ENCODE data around the gene ST3GAL6.

ST3GAL6 gene

GRCh38 chr3:98763076-98763475 lies at the start of gene ST3GAL6:
Gene ST3GAL6 (plus strand): TSS chr3:98763340. CDS start chr3:98768441, 5,101 bp downstream.
- no peak for DNase-seq

- no peak for DNase-seq
Measured at GRCh38 chr3:98713984-98714383, 49.2 kb upstream of the ST3GAL6 start.

- DNase-seq = no peak
Measured at GRCh38 chr3:98717584-98717983, 45.6 kb upstream of the ST3GAL6 start.

- no peak for DNase-seq
Measured at GRCh38 chr3:98718730-98719129, 44.4 kb upstream of the ST3GAL6 start.

GRCh38 chr3:98721776-98722175 lies 41.4 kb upstream of the ST3GAL6 start:
- no peak for DNase-seq

- DNase-seq = no peak
Measured at GRCh38 chr3:98722389-98722788, 40.8 kb upstream of the ST3GAL6 start.

- DNase-seq = no peak
Measured at GRCh38 chr3:98725352-98725751, 37.8 kb upstream of the ST3GAL6 start.

GRCh38 chr3:98726084-98726483 lies 37.1 kb upstream of the ST3GAL6 start:
- DNase-seq = no peak

- DNase-seq = no peak
Measured at GRCh38 chr3:98727638-98728037, 35.5 kb upstream of the ST3GAL6 start.

- no peak for DNase-seq
Measured at GRCh38 chr3:98728672-98729071, 34.5 kb upstream of the ST3GAL6 start.

- DNase-seq = no peak
Measured at GRCh38 chr3:98730338-98730737, 32.8 kb upstream of the ST3GAL6 start.

- DNase-seq = no peak
Measured at GRCh38 chr3:98730886-98731537, 32.1 kb upstream of the ST3GAL6 start.

- DNase-seq = no peak
Measured at GRCh38 chr3:98731720-98732285, 31.3 kb upstream of the ST3GAL6 start.

- no peak for DNase-seq
Measured at GRCh38 chr3:98732286-98733052, 30.7 kb upstream of the ST3GAL6 start.

- DNase-seq = no peak
Measured at GRCh38 chr3:98733053-98733811, 29.9 kb upstream of the ST3GAL6 start.

- DNase-seq = no peak
Measured at GRCh38 chr3:98733812-98734281, 29.3 kb upstream of the ST3GAL6 start.

- DNase-seq = no peak
Measured at GRCh38 chr3:98734306-98734705, 28.8 kb upstream of the ST3GAL6 start.

- no peak for DNase-seq
Measured at GRCh38 chr3:98734735-98735134, 28.4 kb upstream of the ST3GAL6 start.

- no peak for DNase-seq
Measured at GRCh38 chr3:98735296-98735695, 27.8 kb upstream of the ST3GAL6 start.

- DNase-seq = no peak
Measured at GRCh38 chr3:98735761-98736269, 27.3 kb upstream of the ST3GAL6 start.

- DNase-seq = no peak
Measured at GRCh38 chr3:98737301-98737700, 25.8 kb upstream of the ST3GAL6 start.

GRCh38 chr3:98739266-98739665 lies 23.9 kb upstream of the ST3GAL6 start:
- no peak for DNase-seq

- no peak for DNase-seq
Measured at GRCh38 chr3:98740324-98740723, 22.8 kb upstream of the ST3GAL6 start.
